Cerebellar cortex (tissue), 1 donor: ENCODE results near the gene ARTN.
A peak's percentile ranks its signal among the peaks of the same experiment; 100 is the strongest.

Source experiments
- DNase-seq: peaks from one replicate; pipeline ENCODE4 v3.0.0-alpha.2; 2015; ENCODE audit warnings: low spot score

ARTN gene

DNA sequence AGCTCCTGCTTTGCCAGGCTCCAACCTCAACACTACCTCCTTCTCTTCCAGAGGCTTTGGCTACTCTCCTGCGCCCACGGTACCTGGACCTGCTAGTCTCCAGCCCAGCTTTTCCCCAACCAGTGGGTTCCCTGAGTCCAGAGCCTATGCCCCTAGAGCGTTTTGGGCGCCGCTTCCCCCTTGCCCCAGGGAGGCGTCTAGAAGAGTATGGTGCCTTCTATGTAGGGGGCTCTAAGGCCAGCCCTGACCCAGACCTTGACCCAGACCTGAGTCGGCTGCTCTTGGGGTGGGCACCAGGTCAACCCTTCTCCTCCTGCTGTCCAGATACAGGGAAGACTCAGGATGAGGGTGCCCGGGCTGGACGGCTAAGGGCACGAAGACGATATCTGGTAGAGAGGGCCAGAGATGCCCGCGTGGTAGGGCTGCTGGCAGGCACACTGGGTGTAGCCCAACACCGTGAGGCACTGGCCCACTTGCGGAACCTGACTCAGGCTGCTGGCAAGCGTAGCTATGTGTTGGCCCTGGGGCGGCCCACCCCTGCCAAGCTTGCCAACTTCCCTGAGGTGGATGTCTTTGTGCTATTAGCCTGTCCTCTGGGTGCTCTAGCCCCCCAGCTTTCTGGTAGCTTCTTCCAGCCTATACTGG is 37.9 kb downstream of the ARTN start:
- no peak for DNase-seq

DNA sequence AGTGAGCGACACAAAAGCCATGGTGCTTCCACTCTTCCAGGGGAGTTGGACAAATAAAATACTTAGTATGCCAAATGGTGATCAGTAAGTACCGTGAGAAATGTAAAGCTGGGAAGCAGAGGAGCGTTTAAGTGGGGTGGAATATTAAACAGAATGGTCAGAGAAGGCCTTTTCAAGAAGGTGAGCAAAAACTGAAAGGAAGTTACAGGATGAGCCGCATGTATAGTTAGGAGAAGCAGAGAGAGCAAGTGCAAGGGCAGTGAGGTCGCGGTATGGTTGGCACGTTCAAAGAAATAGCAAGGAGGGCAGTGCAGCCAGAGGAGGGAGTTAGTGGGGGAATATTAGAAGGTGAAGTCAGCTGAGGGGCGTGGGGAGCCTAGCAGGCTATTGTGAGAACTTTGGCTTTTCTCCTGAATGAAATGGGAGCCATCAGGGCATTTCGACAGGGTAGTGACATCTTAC is 40.4 kb downstream of the ARTN start:
- DNase-seq: no peak

DNA sequence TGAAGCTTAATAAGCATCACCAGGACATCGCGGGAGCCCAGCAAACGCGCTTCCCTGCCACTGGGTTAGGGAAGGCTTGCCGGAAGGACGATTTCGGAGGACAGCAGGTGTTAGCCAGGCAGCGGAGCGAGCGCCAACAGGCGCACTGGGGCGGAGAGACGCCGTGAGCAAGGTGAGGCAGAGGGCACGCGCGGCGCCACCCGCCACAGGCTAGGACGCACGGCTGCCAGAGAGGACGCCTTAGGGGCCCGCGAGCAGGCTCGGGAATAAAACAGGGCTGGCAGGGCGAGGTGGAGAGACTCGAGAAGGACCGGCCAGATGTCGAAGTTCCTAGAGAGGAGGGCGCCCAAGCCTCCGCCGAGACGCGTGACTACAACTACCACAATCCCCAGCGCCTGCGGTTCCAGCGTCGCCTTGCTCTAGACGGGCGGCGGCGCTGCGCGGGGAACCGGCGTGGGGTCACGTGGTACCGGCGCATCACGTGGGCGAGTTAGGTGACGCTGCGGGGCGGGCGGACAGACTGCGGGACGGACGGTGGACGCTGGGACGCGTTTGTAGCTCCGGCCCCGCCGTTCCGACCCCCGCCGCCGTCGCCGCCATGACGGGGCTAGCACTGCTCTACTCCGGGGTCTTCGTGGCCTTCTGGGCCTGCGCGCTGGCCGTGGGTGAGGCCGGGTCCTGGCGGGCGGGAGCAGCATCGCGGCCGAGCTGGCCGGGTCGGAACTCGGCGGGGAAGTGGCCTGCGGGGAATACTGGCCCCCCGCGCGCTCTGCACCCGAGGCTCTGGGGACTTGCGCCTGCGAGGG is 41.0 kb downstream of the ARTN start, which contains the start of gene ATP6V0B:
ATP6V0B (plus strand) TSS at position 518 of the 806 bp plus-strand sequence; CDS start at position 599, 81 bp downstream.
- DNase-seq: peak; percentile 95

DNA sequence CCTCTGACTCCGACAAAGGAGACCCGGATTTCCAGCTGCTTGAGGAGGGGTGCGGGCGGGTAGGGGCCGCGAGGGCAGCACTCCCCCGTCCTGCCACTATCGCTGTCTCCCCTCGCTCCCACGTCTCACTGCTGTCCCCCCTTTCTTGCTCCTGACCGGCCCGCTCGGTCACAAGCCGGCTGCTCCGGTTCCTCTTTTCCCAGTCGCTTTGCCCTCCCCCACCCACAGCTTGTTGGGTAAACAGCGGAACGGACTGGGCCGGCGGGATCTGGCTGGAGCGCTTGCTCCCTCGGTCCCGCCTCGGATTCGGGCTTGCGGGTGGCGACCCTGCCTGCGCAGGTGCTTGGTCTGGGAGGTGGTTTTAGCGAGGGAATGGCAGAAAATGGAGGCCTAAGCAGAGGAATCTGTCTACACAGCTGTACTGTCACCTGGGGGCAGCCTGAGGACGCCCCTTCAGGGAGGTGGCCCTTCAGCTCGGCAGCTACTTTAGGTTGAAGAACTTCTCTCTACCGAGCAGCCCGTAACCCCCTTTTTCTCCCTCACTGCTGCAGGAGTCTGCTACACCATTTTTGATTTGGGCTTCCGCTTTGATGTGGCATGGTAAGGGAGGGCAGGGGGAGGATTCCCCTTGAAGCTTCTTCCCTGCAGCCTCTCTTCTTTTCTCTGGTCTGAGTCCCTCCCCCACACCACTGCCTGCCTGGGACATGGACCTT is 41.8 kb downstream of the ARTN start:
- DNase-seq: peak; percentile 22

DNA sequence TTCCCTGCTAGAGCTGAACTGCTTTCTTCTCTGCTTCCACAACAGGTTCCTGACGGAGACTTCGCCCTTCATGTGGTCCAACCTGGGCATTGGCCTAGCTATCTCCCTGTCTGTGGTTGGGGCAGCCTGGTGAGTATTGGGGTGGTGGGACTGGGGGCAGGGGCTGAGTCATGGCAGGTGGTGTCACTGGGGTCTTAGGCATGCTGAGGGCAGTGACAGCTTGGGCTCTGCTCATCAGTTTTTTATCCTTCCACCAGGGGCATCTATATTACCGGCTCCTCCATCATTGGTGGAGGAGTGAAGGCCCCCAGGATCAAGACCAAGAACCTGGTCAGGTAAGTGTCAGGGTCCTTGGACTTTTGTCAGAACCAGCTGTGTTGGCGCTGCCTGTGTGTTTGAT is 42.4 kb downstream of the ARTN start:
- no peak for DNase-seq

DNA sequence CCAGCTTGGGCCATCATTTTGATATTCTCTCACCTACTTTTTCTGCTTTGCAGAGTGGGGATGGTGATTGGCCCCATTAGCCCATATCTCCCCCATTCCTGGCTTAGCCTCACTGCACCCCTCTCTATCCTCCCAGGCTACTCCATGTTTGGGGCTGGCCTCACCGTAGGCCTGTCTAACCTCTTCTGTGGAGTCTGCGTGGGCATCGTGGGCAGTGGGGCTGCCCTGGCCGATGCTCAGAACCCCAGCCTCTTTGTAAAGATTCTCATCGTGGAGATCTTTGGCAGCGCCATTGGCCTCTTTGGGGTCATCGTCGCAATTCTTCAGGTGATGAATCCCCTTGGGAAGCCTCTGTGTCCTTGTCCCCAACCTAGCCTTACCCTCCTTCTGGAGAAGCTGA is 43.3 kb downstream of the ARTN start:
- DNase-seq: no peak

DNA sequence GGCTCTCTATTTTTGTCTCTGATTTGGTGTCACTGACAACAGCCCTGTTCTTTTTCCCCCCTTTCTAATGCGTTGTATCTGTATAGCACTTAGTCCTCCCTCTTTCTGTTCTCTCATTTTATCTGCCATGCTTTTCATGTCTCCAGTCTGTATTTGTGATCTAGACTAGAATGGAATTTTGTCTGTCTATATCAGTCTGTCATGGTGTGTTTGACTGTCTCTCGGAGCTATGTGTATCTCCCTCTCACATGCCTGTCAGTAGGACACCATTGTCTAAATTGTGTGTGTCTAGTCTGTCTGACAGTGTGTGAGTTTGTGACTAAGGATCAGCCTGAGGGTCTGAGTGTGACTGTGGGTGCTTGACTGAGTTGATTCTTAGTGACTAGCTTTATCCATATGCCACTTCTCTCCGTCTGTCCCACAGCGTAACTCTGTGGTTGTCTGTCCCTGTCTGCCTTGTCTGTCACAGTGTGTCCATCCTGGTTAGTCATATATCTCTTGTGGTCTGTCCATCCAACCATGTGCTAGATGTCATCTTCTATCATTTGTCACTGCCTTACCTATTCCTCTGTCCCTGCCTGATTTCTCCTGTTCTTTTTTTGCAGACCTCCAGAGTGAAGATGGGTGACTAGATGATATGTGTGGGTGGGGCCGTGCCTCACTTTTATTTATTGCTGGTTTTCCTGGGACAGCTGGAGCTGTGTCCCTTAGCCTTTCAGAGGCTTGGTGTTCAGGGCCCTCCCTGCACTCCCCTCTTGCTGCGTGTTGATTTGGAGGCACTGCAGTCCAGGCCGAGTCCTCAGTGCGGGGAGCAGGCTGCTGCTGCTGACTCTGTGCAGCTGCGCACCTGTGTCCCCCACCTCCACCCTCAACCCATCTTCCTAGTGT is 44.0 kb downstream of the ARTN start:
- DNase-seq: no peak

DNA sequence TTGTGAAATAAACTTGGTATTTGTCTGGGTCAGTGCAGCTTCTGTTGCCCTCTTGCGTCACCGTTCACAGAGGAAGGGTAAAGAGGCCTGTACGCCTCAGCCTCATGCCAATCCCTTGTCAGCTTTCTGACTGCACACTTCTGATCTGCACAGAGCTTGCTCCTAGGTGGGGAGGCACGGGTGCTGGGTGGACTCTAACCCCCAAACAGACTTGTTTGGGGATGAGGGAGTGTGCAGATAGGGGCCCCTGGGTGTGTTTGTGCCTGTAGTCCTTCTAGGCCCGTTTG is 44.6 kb downstream of the ARTN start:
- no peak for DNase-seq

DNA sequence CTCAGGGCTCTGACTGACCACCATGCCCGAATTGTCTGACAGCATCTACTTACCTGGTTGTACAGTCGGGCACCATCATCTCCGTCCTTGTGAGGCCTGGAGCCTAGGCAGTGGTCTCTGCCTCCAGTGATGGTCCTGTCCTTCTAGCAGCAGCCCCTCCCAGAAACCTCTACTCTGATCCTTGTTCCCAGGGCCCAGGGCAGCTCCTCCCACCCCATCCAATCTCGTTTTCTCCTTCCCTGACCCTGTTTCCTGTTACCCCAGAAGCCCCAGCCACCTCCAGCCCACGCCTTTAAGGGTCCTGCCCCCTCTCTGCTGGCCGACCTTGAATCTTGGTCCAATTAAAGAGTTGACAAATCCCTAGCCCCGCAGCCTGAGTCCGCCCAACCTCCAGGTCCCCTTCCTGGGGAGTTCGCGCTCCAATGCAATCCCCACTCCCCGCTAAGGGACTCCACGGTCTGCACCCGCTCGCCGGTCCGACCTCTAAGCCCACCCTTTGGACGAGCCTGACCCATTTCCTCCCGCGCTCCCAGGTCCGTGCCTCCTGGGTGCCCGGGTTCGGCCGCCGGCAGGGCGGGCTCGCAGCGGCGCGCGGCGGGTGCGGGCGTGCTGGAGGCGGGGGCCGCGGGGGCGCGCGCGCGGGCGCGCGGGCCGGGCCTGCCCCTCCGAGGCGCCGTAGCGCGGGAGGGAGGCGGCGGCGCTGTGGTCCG is 45.1 kb downstream of the ARTN start, which contains the start of gene B4GALT2:
B4GALT2 (plus strand) TSS at position 660 of the 710 bp plus-strand sequence. CDS start 1,951 bp downstream, outside the sequence.
- no peak for DNase-seq

DNA sequence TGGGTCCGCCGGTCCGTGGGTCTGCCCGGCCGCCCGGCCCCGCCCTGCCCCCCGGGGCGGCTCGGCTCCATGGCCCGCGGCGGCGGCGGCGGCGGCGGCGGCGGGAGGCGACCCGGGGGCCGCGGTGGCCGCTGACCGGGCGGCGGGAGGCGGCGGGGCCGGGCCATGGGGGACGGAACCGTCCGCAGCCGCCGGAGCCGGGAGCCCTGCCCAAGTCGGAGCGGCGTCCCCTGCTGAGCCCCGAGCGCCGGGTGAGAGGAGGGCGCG is 45.6 kb downstream of the ARTN start:
- no peak for DNase-seq

DNA sequence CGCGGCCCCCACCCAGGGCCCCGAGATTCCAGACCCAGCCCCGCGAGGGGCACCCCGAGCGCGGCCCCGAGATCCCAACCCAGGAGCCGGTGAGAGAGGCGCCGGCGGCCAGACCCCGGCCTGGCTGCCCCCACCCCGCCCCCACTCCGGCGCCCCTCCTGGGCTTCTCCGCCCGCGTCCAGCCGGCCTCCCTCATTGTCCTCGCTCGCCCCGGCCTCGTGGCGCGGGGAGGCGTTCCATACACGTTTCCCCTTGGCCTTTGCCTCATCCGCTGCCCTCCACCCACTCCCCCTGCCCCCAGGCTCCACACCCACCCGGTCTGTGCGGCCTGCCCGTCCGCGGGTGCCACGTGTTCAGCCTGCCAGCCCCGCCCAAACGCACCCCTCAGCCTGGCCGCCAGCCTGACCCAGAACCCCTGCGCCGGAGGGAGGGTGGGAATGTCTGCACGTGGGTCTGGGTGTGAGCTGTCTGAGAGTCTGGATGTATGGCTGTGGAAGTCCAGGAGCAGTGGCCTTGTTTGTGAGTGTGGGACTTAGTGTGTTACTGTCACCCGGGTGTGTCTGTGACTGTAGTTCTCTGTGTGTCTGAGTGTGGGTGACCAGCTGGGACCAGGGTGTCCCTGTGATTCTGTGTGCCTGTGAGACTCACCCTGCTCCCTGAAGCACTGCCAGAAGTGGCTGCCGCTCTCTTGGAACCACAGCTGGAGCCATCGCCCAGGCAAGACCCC is 46.1 kb downstream of the ARTN start:
- no peak for DNase-seq

DNA sequence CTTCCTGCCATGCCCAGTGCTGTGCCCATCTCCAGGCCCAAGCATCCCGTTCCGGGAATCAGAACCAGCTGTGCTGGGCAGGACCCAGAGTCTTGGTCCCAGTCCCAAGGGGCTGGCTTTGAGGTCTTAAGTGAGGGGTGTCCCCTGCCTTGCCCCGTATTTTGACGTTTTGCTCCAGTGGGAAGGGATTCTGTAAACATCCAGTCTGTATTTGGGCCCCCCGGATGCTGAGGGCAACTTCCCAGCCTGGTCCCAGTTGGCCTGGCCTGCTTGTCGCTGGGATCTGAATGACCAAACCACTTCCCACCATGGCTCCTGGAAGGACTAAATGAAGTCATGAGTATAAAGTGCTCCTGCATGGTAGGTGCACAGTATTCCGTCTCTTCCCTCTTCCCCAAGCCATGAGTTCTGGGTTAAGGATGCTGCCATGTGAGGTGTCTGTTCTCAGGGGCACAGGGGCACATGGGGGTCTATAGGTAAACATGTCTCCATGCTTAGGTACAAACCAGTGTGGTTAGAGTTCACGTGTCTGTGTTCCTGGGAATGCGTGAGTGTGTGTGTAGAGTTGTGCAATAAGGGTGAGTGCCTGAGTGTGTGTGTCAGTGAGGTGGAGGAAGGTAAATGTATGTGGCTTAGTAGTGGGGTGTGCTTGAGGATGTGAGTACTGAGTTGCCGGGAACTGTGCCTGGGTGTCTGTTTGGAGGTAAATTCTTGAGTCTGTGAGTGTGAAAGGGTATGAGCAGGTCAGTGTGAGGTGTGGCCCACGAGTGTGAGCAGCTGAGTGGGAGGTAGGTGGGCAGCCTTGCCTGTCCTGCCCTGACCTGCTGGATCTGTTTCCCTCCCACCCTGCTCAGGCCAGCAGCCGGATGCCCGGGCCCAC is 46.9 kb downstream of the ARTN start:
- DNase-seq: no peak

DNA sequence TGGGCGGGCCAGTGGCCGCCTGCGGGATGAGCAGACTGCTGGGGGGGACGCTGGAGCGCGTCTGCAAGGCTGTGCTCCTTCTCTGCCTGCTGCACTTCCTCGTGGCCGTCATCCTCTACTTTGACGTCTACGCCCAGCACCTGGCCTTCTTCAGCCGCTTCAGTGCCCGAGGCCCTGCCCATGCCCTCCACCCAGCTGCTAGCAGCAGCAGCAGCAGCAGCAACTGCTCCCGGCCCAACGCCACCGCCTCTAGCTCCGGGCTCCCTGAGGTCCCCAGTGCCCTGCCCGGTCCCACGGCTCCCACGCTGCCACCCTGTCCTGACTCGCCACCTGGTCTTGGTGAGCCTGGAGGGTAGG is 47.5 kb downstream of the ARTN start:
- DNase-seq: no peak

DNA sequence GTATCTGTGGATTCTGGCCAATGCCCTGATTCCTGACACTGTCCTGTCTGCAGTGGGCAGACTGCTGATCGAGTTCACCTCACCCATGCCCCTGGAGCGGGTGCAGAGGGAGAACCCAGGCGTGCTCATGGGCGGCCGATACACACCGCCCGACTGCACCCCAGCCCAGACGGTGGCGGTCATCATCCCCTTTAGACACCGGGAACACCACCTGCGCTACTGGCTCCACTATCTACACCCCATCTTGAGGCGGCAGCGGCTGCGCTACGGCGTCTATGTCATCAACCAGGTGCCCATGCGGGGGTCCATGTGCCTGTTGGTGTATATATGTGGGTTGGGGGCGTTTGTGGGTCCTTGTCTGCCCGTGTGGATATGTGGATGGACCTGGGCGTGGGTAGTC is 48.0 kb downstream of the ARTN start:
- no peak for DNase-seq

DNA sequence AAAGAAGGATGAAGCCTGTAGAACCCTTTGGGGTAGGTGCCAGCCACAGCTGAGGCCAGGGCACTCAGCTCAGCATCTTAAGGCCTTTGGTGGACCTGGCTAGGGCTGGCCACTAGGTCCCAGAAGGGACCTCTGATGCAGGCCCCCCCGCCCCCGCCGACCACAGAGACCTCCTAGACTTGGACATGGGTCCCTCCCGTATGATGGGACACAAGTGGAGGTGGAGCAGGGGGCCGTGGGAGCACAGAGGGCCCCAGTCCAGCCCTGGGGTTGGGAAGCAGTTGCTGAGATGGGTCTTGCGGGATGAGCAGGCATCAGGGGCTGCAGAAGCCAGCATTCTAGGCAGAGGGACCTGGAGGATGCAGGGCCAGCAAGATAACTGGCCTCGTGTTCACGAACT is 48.6 kb downstream of the ARTN start:
- no peak for DNase-seq

DNA sequence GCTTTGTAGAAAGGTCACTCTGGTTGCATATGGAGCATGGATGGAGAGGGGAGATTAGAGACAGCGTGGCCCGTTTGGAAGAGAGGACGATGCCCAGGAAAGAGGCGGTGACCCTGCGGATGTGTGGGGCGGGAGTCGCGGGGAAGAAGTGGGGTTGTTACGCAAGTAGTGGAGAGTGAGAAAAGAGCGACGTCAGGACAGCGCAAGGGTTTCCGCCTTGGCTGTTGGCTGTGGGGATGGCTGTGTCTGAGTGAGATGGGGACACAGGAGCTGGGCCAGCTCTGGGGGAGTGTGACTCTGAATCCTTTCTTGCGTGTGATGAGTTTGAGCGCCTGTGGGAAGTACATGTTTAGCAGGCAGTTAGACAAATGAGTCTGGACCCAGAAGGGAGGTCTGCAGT is 49.2 kb downstream of the ARTN start:
- no peak for DNase-seq

DNA sequence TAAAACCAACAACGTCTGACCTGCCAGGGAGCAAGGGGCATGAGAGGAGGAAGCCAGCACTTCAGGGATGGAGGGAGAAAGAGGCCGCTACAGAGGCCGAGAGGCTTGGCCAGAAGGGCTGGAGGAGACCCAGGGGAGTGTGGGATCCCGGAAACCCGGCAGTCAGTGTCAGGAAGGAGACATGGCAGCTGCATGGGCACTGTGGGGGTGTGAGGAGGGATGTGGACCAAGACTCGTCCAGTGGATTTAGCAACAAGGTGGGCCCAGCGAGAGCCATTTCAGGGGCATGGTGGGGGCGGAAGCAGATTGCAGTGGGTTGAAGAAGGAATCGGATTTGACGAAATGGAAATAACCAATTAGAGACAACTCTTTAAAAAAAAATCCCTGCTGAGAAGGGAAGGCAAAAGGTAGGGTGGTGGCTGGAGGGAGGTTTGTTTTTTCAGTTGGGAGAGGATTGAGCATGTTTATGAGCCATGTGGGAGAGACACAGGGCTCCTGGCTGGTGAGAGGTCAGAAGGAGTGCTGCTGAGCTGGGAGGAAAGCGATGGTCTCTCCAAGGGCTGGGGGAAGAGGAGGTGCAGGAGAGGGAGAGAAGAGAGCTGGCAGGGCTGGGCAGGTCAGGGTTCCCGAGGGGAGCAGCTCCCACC is 49.8 kb downstream of the ARTN start:
- no peak for DNase-seq

DNA sequence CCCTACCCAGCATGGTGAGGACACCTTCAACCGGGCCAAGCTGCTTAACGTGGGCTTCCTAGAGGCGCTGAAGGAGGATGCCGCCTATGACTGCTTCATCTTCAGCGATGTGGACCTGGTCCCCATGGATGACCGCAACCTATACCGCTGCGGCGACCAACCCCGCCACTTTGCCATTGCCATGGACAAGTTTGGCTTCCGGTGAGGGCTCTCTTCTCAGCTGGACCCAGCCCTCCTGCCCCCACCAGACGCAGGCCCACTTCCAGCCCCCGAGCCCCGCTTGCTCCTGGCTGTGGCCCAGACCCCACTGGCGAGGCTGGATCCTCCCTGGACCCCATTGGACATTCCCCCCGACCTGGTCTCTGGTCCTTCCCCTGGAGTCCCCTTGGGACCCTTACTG is 51.3 kb downstream of the ARTN start:
- no peak for DNase-seq

DNA sequence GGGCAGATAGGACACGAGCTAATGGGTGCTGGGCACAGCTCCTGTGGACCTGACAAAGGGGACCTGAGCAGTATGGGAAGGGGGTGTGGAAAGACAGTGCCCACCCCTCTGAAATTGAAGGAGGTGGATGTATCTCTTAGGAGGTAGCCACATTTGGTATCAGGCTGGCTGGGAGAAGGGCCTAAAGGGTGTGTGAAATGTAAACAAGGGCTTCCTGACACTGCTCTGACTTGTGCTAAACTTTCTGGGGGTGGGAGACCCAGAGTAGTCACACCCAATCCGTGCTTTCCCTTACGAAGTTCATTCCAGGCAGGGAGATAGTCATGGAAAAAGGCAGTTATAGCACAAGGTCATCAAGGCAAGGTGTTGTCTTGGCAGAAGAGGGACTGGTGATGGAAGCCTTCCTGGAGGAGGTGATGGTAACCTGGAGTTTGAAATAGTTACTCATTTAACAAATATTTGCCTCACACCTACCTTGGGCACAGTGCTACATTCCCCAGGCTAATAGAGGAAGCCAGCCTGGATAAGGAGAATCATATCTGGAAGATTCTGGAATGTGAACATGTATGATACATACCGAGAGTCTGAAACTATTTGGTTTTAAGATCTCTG is 52.5 kb downstream of the ARTN start:
- DNase-seq: no peak
